Measurements from ENCODE around the gene ZC3H10.
"Not testable (repeated sequence)": the region's sequence is repeated elsewhere in the genome, so short reads cannot be mapped to it uniquely, and the experiment has no call there.

ZC3H10 gene, protein sequence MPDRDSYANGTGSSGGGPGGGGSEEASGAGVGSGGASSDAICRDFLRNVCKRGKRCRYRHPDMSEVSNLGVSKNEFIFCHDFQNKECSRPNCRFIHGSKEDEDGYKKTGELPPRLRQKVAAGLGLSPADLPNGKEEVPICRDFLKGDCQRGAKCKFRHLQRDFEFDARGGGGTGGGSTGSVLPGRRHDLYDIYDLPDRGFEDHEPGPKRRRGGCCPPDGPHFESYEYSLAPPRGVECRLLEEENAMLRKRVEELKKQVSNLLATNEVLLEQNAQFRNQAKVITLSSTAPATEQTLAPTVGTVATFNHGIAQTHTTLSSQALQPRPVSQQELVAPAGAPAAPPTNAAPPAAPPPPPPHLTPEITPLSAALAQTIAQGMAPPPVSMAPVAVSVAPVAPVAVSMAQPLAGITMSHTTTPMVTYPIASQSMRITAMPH

DNA sequence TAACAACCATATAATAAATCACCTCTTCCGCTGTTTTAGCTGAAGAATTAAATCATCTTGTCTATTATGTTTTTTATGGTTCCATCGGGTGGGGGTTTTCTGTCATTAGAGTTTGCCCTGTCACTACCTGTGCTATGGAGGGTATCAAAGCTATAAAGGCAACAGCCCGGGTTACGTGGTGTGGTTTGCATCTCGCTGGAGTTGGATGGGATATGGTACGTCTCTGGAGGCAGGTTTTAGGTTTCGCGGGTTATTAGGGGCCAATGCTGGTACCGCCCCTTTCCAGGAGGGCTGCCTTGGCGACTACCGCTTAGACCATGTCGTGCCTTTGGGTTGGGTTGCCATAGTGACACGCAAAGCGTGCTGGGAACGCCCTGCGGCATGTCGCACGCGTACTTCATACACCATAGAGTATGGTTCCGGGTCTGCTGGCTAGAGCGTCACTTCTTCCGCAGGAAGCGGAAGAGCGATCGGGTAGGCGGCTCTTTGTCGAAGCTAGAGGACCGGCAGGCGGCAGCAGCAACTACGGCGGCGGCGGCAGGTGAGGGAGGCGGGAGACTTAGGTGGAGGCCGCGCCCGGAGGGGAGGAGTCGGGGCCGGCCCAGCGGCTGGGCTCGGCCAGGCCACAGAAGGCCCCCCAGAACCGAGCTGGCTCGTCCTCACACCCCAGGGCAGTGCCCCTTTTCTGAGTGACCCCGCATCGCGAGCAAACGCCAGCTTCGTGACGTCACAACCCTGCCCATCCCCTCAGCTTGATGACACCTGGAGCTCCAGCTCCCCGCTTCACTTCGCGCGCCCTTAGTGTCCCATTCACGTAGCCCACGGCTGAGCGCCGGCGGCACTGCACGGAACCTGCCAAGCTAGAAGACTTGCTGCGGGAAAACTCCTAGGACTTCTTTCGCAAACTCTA, at the start of gene ZC3H10:
Gene ZC3H10, plus strand, starts transcription at position 489 of the 910 bp plus-strand sequence. CDS start 2,297 bp downstream, outside the sequence.
- DNase-seq (ENCODE audit: low read depth): peak; percentile 95

DNA sequence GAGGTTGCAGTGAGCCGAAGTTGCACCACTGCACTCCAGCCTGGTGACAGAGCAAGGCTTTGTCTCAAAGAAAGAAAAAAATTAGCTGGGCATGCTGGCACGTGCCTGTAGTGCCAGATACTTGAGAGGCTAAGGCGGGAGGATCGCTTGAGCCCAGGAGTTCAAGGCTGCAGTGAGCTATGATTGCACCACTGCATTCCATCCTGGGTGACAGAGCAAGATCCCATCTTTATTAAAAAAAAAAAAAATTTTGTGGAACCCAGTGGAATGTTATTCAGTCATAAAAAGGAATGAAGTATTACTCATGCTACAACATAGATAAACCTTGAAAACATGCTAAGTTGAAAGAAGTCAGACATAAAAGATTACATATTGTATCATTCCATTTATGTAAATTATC, 46.4 kb upstream of the ZC3H10 start:
- no peak for DNase-seq (ENCODE audit: low read depth)

DNA sequence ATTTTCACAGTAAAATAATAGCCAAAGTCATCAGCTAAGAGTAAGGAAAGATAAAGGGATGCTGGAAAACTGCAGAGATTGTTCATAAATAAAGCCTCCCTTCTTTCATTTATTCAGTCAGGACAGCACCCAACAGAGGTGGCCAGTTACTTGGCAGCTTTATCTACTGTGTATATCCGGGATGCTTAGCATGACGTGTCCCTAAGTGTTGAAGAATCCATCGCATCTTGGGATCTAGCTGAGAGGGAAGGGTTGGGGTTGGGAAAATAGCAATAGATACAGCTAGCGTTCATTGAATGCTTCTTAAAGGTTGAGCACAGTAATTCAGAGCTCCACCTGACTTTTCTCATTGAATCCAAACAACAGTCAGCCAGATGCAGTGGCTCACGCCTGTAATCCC, 43.7 kb upstream of the ZC3H10 start:
- no peak for DNase-seq (ENCODE audit: low read depth)

DNA sequence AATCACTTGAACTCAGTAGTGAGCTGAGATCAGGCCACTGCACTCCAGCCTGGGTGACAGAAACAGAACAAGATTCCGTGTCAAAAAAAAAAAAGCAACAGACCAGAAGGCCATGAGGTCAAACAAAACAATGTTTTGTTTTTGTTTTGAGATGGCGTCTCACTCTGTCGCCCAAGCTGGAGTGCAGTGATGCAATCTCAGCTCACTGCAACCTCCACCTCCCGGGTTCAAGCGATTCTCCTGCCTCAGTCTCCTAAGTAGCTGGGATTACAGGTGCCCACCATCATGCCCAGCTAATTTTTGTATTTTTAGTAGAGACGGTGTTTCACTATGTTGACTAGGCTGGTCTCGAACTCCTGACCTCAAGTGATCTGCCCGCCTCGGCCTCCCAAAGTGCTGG, 40.1 kb upstream of the ZC3H10 start:
- DNase-seq (ENCODE audit: low read depth): not testable (repeated sequence)

DNA sequence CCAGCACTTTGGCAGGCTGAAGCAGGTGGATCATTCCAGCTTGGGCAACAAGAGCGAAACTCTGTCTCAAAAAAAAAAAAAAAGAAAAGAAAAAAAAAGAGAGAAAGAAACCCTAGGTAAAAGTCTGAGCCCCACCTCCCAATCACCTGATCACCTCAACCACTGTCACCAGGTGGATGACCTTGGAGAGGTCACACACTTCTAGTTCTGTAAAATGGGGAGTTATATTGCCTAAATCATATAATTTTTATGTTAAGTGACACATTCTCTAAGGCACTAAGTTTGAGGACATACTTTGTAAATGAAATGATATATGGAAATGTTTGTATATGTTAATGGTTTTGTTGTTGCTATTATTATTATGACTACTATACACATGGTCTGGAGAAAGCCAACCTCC, 39.6 kb upstream of the ZC3H10 start:
- no peak for DNase-seq (ENCODE audit: low read depth)

DNA sequence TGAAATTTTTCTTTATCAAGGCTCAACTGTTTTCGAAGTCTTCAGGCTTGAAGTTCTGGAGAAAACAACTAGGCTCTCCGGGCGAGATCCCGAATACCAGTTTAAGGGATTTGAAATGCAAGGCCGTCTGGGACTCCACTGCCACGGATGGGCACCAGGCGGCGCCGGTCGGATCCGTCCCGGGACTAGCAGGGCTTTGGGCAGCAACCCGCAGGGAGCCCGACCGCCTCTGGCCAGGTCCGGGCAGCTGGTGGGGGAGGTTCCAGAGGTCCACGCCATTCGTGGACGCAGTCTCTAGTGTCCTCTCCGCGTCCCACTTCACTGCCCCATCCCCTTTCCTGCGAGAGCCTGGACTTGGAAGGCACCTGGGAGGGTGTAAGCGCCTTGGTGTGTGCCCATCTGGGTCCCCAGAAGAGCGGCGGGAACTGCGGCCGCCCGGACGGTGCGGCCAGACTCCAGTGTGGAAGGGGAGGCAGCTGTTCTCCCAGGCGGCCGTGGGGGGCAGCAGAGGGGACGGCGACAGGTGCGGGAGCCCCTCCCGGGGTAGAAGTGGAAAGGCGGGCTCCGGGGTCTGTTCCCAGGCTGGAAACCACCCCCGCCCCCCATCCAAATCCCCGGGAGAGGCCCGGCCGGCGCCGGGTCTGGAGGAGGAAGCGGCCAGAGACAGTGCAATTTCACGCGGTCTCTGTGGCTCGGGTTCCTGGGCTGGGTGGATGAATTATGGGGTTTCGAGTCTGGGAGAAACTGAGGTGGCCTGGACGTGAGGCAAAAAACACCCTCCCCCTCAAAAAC, 38.9 kb upstream of the ZC3H10 start:
- DNase-seq (ENCODE audit: low read depth): peak; percentile 18

DNA sequence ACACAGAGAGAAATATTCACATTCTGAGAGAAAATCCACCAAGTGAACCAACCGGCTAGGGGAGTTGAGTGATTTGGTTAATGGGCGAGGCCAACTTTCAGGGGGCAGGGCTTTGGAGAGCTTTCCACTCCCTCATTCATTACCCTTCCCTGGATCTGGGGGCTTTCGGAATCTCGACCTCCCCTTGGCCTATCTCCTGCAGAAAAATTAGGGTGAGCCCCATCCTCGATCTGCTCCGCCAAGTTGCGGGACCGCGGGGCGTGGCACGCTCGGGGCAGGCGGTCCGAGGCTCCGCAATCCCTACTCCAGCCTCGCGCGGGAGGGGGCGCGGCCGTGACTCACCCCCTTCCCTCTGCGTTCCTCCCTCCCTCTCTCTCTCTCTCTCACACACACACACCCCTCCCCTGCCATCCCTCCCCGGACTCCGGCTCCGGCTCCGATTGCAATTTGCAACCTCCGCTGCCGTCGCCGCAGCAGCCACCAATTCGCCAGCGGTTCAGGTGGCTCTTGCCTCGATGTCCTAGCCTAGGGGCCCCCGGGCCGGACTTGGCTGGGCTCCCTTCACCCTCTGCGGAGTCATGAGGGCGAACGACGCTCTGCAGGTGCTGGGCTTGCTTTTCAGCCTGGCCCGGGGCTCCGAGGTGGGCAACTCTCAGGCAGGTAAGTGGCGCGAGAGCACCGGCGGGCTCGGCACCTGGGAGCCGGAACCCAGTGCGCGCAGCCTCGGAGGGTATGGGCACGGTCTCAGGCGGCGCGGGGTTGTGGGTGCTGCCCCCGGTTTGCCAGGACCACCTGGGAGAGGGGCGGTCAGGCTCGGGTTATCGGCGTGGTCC, 38.1 kb upstream of the ZC3H10 start, which contains the start of gene ERBB3:
Gene ERBB3, plus strand, starts transcription at position 443 of the 833 bp plus-strand sequence. Its CDS starts 136 bp downstream, at position 579.
- peak; percentile 36 for DNase-seq (ENCODE audit: low read depth)

DNA sequence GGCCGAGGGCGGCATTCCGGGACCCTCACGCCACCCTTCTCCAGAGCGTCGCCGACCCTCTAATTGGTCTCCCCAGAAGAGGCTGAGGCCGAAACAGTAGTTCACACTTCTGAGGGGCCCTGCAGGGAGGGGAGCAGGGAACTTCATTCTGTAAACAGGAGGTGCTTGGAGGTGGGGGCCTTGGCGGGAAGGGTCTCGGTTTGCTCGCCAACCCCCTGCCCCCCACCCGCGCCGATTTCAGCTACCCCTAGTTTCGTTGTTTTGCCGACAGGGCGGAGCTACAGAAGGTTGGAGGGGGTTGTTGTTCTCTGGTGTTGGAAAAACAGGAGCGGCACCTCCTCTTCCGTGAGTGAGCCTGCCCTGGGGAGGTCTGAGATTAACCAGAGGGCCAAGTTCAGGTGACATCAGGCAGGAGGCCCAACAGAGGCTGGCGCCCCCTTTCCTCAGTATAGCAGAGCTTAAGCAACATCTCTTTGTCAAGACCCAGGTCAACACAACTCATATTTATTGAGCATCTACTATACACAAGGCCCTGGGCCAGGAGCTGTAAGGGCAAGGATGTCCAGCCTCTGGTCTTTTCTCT, 37.4 kb upstream of the ZC3H10 start:
- DNase-seq (ENCODE audit: low read depth): no peak

DNA sequence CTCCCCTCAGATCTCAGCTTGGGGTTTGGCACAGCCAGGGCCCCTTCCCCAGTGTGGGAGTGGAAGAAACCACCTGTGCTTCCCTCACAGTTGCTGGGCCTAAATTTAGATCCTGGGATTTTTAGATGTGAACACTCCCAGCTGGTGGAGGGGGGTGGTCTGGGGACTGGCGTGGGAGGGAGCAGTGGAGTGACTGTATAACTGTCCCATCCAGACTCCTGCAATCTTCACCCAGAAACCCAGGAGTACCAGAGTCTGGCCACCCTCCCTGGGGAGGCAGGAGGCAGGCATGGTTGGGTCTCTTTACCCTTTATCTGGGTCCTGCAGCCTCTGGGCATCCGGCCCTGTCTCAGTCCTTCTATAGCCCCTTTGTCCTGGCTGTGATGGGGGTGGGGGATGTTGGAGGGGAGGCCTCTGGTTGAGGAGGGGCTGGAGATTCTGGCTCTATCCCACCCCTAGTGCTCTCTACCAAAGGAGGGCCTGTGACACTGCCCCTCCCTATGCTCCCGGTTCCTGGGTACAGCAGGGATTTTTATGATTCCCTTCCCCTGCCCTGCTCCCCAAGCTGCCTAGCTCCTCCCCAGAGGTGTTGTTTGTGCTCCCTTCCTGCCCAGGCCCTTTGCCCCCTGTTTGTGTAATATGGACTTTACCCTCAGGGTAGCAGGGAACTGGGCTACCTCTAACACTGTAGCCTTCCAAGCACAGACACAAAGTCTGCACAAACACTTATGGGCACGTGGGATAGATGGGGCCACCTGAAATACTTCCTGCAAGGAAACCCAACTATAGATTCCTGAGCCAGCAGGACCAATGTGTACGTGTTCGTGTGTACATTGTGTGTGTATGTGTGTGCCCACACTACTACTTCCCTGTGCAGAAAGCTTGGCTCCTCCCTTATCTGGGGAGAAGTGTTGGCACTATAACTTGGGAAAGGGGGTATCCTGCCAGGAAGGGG, 36.4 kb upstream of the ZC3H10 start:
- no peak for DNase-seq (ENCODE audit: low read depth)

DNA sequence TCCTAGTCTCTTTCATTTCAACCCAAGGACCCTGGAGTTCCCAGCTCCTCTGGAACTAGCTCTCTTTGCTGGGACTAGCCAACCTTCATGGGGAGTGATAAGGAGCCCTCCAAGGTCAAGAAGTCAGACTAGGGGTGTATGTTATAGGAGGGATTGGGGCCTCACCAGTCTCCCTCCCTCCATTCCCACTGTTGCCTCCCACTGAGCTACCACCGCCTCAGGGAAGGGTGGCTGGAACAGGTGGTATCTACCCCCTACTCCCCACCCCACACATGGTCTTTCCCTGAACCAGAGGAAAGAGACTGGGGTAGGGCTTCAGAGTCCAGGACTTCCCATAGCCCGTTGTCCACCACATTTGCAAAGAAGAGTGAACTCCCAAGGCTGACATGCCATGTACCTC, 35.7 kb upstream of the ZC3H10 start:
- no peak for DNase-seq (ENCODE audit: low read depth)

DNA sequence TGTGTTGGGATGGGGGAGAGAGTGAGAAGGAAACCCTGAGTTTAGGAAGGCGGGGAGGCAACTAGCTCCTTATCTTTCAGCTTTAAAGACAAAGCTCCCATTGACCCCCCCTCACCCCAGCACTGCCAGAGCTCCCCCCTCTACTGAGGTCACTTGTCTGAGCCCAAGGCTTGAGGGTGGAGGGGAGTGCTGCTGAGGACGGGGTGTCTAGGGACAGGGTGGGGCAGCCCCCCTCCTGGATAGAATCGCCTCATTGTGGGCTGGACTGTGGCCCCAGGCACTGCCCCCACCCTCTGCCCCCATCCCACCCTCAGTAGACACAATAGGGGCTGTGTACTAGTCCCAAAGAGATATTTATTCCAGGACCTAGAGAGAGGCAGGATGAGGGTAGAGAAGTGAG, 35.1 kb upstream of the ZC3H10 start:
- DNase-seq (ENCODE audit: low read depth): no peak

DNA sequence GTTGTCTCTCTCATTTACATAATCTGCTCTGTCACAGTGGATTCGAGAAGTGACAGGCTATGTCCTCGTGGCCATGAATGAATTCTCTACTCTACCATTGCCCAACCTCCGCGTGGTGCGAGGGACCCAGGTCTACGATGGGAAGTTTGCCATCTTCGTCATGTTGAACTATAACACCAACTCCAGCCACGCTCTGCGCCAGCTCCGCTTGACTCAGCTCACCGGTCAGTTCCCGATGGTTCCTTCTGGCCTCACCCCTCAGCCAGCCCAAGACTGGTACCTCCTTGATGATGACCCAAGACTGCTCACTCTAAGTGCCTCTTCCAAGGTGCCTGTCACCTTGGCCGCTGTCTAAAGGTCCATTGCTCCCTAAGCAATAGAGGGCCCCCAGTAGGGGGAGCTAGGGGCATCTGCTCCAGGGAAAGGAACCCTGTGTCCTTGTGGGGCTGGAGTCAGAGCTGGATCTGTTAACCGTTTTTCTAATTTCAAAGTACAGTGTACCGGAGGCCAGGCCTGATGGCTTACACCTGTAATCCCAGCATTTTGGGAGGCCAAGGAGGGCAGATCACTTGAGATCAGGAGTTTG, 33.0 kb upstream of the ZC3H10 start:
- DNase-seq (ENCODE audit: low read depth): no peak

DNA sequence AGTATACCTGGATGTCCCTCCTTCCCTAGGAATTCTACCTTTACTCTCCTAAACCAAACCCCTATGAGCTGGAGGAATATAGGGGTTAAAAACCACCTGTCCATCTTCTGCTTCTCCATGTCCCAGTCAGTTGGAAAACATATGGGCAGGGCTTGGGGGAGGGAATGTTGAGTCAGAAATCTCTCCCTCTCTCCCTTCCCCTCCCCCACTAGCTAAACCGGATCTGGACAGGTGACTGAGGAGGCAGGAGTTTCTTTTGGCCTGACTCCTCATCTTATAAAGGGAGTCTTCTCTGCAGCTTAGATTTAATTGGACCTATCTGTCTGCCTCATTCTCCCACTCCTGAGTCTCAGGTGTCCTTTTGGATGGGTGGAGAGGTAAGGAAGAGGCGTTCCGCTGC, 32.0 kb upstream of the ZC3H10 start:
- no peak for DNase-seq (ENCODE audit: low read depth)

DNA sequence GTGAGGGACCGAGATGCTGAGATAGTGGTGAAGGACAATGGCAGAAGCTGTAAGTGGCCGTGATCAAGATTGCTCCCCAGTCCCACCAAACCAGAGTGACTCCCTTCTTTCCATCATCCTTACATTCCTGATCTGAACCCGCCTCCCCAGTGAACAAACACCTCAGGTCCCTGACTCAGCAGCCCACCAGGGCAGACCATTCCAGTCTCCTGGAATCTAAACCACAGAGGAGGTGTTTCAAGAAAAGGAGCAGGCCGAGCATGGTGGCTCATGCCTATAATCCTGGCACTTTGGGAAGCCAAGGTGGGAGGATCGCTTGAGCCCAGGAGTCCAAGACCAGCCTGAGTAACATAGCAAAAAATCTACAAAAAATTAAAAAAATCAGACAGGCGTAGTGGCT, 31.5 kb upstream of the ZC3H10 start:
- no peak for DNase-seq (ENCODE audit: low read depth)

DNA sequence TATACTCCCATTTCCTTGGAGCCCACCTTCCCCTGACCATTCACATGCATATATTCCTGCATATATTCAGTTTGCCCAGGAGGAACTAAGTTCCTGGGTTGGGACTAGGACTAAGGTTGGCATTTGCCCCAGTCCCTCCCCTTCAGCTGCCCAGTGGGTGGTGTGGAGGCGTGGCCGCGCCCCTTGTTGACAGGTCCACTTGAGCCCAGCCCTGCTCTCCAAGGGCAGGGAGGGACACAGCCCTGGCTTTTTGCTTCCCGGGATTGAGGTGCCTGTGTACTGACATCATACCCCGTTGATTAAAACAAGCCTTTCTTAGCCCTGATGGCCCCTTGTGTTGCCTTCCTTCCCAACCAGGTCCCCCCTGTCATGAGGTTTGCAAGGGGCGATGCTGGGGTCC, 30.8 kb upstream of the ZC3H10 start:
- no peak for DNase-seq (ENCODE audit: low read depth)

DNA sequence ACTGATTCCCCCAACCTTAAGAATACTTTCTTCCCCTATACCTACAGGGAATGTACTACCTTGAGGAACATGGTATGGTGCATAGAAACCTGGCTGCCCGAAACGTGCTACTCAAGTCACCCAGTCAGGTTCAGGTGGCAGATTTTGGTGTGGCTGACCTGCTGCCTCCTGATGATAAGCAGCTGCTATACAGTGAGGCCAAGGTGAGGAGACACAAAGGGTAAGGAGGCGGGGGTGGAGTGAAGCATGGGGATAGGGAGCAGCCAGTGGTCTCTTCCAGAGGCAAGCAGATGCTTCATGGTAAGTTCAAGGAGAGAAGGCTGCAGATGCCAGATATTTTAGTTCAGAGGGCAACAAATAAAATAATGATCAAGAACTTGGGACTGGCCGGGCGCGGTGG, 20.3 kb upstream of the ZC3H10 start:
- DNase-seq (ENCODE audit: low read depth): no peak

DNA sequence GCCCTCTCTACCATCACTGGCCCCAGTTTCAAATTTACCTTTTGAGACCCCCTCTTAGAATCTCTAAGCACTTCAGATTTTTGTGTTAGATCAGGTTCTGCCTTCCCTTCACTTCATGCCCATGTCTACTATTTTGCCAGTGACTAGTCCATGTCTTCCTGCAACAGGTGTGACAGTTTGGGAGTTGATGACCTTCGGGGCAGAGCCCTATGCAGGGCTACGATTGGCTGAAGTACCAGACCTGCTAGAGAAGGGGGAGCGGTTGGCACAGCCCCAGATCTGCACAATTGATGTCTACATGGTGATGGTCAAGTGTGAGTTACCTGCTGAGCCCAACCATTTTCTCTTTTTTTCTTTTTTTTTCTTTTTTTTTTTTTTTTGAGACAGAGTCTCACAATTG, 19.5 kb upstream of the ZC3H10 start:
- DNase-seq (ENCODE audit: low read depth): no peak

DNA sequence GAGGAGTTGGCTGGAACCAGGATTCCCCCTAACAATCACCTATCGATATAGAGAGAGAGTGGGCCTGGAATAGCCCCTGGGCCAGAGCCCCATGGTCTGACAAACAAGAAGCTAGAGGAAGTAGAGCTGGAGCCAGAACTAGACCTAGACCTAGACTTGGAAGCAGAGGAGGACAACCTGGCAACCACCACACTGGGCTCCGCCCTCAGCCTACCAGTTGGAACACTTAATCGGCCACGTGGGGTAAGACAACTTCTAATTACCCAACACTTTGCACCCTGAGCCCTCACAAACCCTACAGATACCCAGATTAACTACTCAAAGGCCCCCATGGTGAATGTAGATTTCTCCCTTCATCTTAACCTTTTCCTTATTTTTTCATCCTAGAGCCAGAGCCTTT, 18.3 kb upstream of the ZC3H10 start:
- no peak for DNase-seq (ENCODE audit: low read depth)

DNA sequence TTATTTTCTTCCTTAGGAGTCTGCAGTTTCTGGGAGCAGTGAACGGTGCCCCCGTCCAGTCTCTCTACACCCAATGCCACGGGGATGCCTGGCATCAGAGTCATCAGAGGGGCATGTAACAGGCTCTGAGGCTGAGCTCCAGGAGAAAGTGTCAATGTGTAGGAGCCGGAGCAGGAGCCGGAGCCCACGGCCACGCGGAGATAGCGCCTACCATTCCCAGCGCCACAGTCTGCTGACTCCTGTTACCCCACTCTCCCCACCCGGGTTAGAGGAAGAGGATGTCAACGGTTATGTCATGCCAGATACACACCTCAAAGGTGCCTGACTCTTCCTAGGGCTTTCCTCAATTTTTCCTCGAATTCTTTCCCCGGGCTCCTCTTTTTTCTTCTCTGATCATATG, 17.0 kb upstream of the ZC3H10 start:
- no peak for DNase-seq (ENCODE audit: low read depth)
